H1 (cell line): Measurements from ENCODE around the gene ZBTB44. TPM values are rescaled to one million over a fixed set of nuclear protein-coding genes. Genes with fewer than 3 reads are reported as not detected.

Source experiments
- CTCF ChIA-PET: fragments of 300-600 bp; sonication (Branson Sonifier 250); formaldehyde crosslinking; loops from one replicate; lab custom pipeline; 2021; ENCODE audit not compliant: partially characterized antibody; lab: Charles Lee
- POLR2A ChIA-PET: fragments of 300-600 bp; sonication (Branson Sonifier 250); formaldehyde crosslinking; loops from one replicate; lab custom pipeline; 2021; ENCODE audit warnings: inconsistent platforms; ENCODE audit not compliant: partially characterized antibody; lab: Charles Lee
- DNase-seq, 2 experiments: peaks; one replicate each; pipeline versions ENCODE4 v3.0.0 to v3.0.0-alpha.2; 2010 to 2022; ENCODE audit warnings: low spot score in 2 of 2, low read depth in 1 of 2, mixed read lengths in 1 of 2
- FAIRE-seq: peaks from 2 replicates; lab custom pipeline; 2011; peaks lifted over from hg19 to GRCh38; lab: Jason Lieb, UNC
- H2AFZ ChIP-seq: 2 replicates; pipeline ENCODE4 v1.8.1; 2012; ENCODE audit warnings: low read length, inconsistent platforms
- H2AK5ac ChIP-seq: 2 replicates; pipeline ENCODE4 v1.6.1; 2013; ENCODE audit warnings: low read depth, low read length
- H2BK120ac ChIP-seq: replicated peaks from 2 replicates; pipeline ENCODE3; 2013; ENCODE audit warnings: low read depth, low read length, inconsistent platforms
- H2BK12ac ChIP-seq: 2 replicates; pipeline ENCODE4 v1.6.1; 2013; ENCODE audit warnings: low read depth, low read length
- H2BK15ac ChIP-seq: 2 replicates; pipeline ENCODE4 v1.6.1; 2013; ENCODE audit warnings: low read length
- H2BK20ac ChIP-seq: 2 replicates; pipeline ENCODE4 v1.6.1; 2013; ENCODE audit warnings: low read length
- H2BK5ac ChIP-seq: 2 replicates; pipeline ENCODE4 v1.6.1; 2013; ENCODE audit warnings: low read depth, low read length
- H3K14ac ChIP-seq: 2 replicates; pipeline ENCODE4 v1.6.1; 2013; ENCODE audit warnings: inconsistent platforms; ENCODE audit not compliant: insufficient read length
- H3K18ac ChIP-seq: 2 replicates; pipeline ENCODE4 v1.6.1; 2013; ENCODE audit warnings: low read length; ENCODE audit errors: extremely low read depth
- H3K23ac ChIP-seq: 2 replicates; pipeline ENCODE4 v1.6.1; 2013; ENCODE audit warnings: inconsistent platforms; ENCODE audit not compliant: insufficient read length
- H3K23me2 ChIP-seq: 2 replicates; pipeline ENCODE4 v1.6.1; 2013; ENCODE audit warnings: low read depth, low read length
- H3K27ac ChIP-seq: 2 replicates; pipeline ENCODE4 v1.6.1; 2011; ENCODE audit warnings: low read depth, low read length, inconsistent platforms
- H3K27me3 ChIP-seq, 4 experiments: replicated peaks in 1 of 4; 1 replicate in 1 of 4; 2 replicates in 3 of 4; pipeline versions ENCODE4 v1.6.1 to v1.8.1; 2011 to 2013; ENCODE audit warnings: low read length in 3 of 4, mild to moderate bottlenecking in 3 of 4, inconsistent platforms in 2 of 4, mixed read lengths in 2 of 4, moderate library complexity in 1 of 4; ENCODE audit not compliant: control insufficient read depth in 3 of 4, insufficient read depth in 3 of 4; ENCODE audit errors: extremely low read depth in 1 of 4
- H3K36me3 ChIP-seq, 4 experiments: 2 replicates each; pipeline versions ENCODE4 v1.6.1 to v1.8.1; 2011 to 2013; ENCODE audit warnings: mild to moderate bottlenecking in 4 of 4, low read length in 3 of 4, moderate library complexity in 2 of 4, control low read depth in 1 of 4, inconsistent platforms in 1 of 4; ENCODE audit not compliant: insufficient read depth in 4 of 4, control insufficient read depth in 2 of 4
- H3K4ac ChIP-seq: replicated peaks from 2 replicates; pipeline ENCODE3; 2013; ENCODE audit warnings: low read length, low read depth, mixed read lengths, inconsistent platforms; ENCODE audit not compliant: insufficient read length
- H3K4me1 ChIP-seq, 4 experiments: replicated peaks in 1 of 4; 1 replicate in 1 of 4; 2 replicates in 3 of 4; pipeline versions ENCODE4 v1.6.1 to v1.8.1; 2011 to 2013; ENCODE audit warnings: low read length in 3 of 4, inconsistent platforms in 2 of 4, mixed read lengths in 1 of 4; ENCODE audit not compliant: insufficient read depth in 4 of 4, control insufficient read depth in 3 of 4
- H3K4me2 ChIP-seq, 2 experiments: 2 replicates each; pipeline versions ENCODE4 v1.6.1 to v1.8.1; 2011 to 2013; ENCODE audit warnings: low read depth in 2 of 2, low read length in 2 of 2, control low read depth in 1 of 2, inconsistent platforms in 1 of 2, mild to moderate bottlenecking in 1 of 2; ENCODE audit not compliant: insufficient read depth in 1 of 2
- H3K4me3 ChIP-seq, 4 experiments: fragments of 200-600, 300-600 bp in 1 of 4; sonication (generic), shearing (Covaris generic), sonication (Bioruptor Twin) in 1 of 4; 2 replicates each; pipeline versions ENCODE4 v1.5.1 to v1.8.1; 2011 to 2016; ENCODE audit warnings: low read length in 4 of 4, low read depth in 3 of 4, control low read depth in 2 of 4, inconsistent platforms in 2 of 4, mild to moderate bottlenecking in 2 of 4, mixed read lengths in 1 of 4, moderate library complexity in 1 of 4; ENCODE audit not compliant: insufficient read depth in 2 of 4; ENCODE audit errors: extremely low read depth in 1 of 4
- H3K56ac ChIP-seq: replicated peaks from 2 replicates; pipeline ENCODE3; 2013; ENCODE audit warnings: low read depth, mild to moderate bottlenecking, mixed read lengths, low read length, inconsistent platforms; ENCODE audit not compliant: insufficient read length
- H3K79me1 ChIP-seq: 2 replicates; pipeline ENCODE4 v1.6.1; 2013; ENCODE audit warnings: low read depth, low read length, control low read depth
- H3K79me2 ChIP-seq, 2 experiments: 2 replicates each; pipeline versions ENCODE4 v1.6.1 to v1.8.1; 2012 to 2013; ENCODE audit warnings: low read length in 2 of 2, mild to moderate bottlenecking in 2 of 2, inconsistent platforms in 1 of 2; ENCODE audit not compliant: insufficient read depth in 2 of 2, control insufficient read depth in 1 of 2
- H3K9ac ChIP-seq, 4 experiments: replicated peaks in 1 of 4; 1 replicate in 1 of 4; 2 replicates in 3 of 4; pipeline versions ENCODE4 v1.6.1 to v1.8.1; 2011 to 2013; ENCODE audit warnings: low read depth in 3 of 4, low read length in 3 of 4, control low read depth in 2 of 4, mild to moderate bottlenecking in 2 of 4, moderate library complexity in 2 of 4, inconsistent platforms in 1 of 4; ENCODE audit errors: extremely low read depth in 1 of 4
- H3K9me3 ChIP-seq, 2 experiments: 2 replicates each; pipeline versions ENCODE4 v1.6.1 to v1.8.1; 2012 to 2013; ENCODE audit warnings: mild to moderate bottlenecking in 2 of 2, moderate library complexity in 2 of 2, control low read depth in 1 of 2, inconsistent platforms in 1 of 2, low read depth in 1 of 2, low read length in 1 of 2, mixed read lengths in 1 of 2; ENCODE audit not compliant: insufficient read depth in 2 of 2
- H4K20me1 ChIP-seq, 2 experiments: replicated peaks in 1 of 2; 2 replicates each; pipeline versions ENCODE3 to v1.8.1; 2011 to 2013; ENCODE audit warnings: inconsistent platforms in 2 of 2, low read length in 2 of 2, mild to moderate bottlenecking in 1 of 2; ENCODE audit not compliant: insufficient read depth in 2 of 2, control insufficient read depth in 1 of 2
- H4K5ac ChIP-seq: 2 replicates; pipeline ENCODE4 v1.6.1; 2013; ENCODE audit warnings: low read length, low read depth, mixed read lengths, inconsistent platforms; ENCODE audit not compliant: insufficient read length
- H4K8ac ChIP-seq: 2 replicates; pipeline ENCODE4 v1.8.0; 2013; ENCODE audit warnings: mild to moderate bottlenecking, moderate library complexity, low read length, inconsistent platforms; ENCODE audit not compliant: insufficient read depth; ENCODE audit errors: extremely low read depth
- H4K91ac ChIP-seq: replicated peaks from 2 replicates; pipeline ENCODE3; 2013; ENCODE audit warnings: low read length, mixed read lengths, inconsistent platforms; ENCODE audit not compliant: insufficient read length
- BACH1 ChIP-seq: IDR thresholded peaks from 2 replicates; pipeline ENCODE4 v1.6.1; 2012; ENCODE audit warnings: low read length, improper control_type of control experiment
- CREB1 ChIP-seq: IDR thresholded peaks from 2 replicates; pipeline ENCODE4 v1.6.1; 2012; ENCODE audit warnings: inconsistent platforms
- CTCF ChIP-seq, 3 experiments: IDR thresholded peaks; 1 replicate in 2 of 3; 2 replicates in 1 of 3; pipeline versions ENCODE4 v1.5.1 to v1.6.1; 2011; ENCODE audit warnings: low read length in 3 of 3, mild to moderate bottlenecking in 3 of 3, inconsistent platforms in 2 of 3, low read depth in 1 of 3, moderate library complexity in 1 of 3; ENCODE audit not compliant: insufficient read depth in 1 of 3; ENCODE audit errors: control extremely low read depth in 1 of 3
- E2F6 ChIP-seq: IDR thresholded peaks from 2 replicates; pipeline ENCODE4 v1.6.1; 2012; ENCODE audit warnings: inconsistent platforms
- NANOG ChIP-seq: IDR thresholded peaks from 2 replicates; pipeline ENCODE4 v1.6.1; 2011; ENCODE audit warnings: low read length, low read depth, mild to moderate bottlenecking, inconsistent platforms; ENCODE audit not compliant: insufficient read depth, poor library complexity, severe bottlenecking
- USF2 ChIP-seq: IDR thresholded peaks from 2 replicates; pipeline ENCODE4 v1.6.1; 2011; ENCODE audit warnings: low read length, improper control_type of control experiment
- YY1 ChIP-seq: IDR thresholded peaks from 2 replicates; pipeline ENCODE4 v1.6.1; 2011; ENCODE audit warnings: low read depth, mild to moderate bottlenecking, low read length
- WGBS, 2 experiments: shearing (Covaris generic) in 1 of 2; methylation state at CpG; one replicate each; pipeline versions ENCODE4 v1.1.6 to v1.1.7; 2013 to 2015; ENCODE audit warnings: low lambda C conversion rate in 2 of 2, mixed read lengths in 2 of 2, inconsistent platforms in 1 of 2, low coverage in 1 of 2, missing lambda C conversion rate in 1 of 2; ENCODE audit not compliant: insufficient replicate concordance in 2 of 2, insufficient coverage in 1 of 2, insufficient read length in 1 of 2; ENCODE audit errors: extremely low coverage in 1 of 2, missing lambda C conversion rate in 1 of 2; 5-methylcytosine and 5-hydroxymethylcytosine counted together
- polyA plus RNA-seq, 7 experiments: library from polyadenylated mRNA; depleted of rRNA in 3 of 7; stranded (reverse) in 5 of 7; unstranded in 2 of 7; fragments of >200 nt in 5 of 7; fragments of 200-250 nt in 2 of 7; gene quantifications; 1 replicate in 5 of 7; 2 replicates in 1 of 7; 4 replicates in 1 of 7; pipeline versions ENCODE4 v1.2.1 to v1.2.3, GENCODE V29; 2011 to 2013; ENCODE audit warnings: missing spikeins in 2 of 7, mixed read lengths in 2 of 7
- total RNA-seq: library from RNA; stranded (reverse); fragmentation: NEBNext Ultra II Directional; extraction: Animal tissue kit (Norgen Biotek cat#: 25700); gene quantifications from 2 replicates; pipeline ENCODE4 v1.2.1, GENCODE V29; 2021

ZBTB44 gene
- total and polyA plus RNA-seq, 2 of the 8 experiments (the other 6 are each of a cell fraction or from before 2014, with no cell fraction given) = 37.2 to 158 TPM

- ChIA-PET CTCF (interaction anchor here (1.1 kb wide), 1 partner anchor 243 kb away, joined by 3 read pairs; no protein-coding TSS in a partner anchor), POLR2A (interaction anchor here (1.8 kb wide), 1 partner anchor 11 kb away, joined by 3 read pairs; no protein-coding TSS in a partner anchor)
- 89% methylated on average over 32 of the region's 32 CpGs; no CpG with 5 or more reads in 1 of the 2 experiments for WGBS, 2 experiments
- no peak for FAIRE-seq
- no peak overlapping the region for H3K27ac ChIP-seq
- H3K9me3 ChIP-seq = no peaks in the 10 kb centered on the region
- H4K91ac ChIP-seq = no peak overlapping the region
- no peak overlapping the region for H3K4ac ChIP-seq
- H4K8ac ChIP-seq = no peak overlapping the region
- no peaks in the 10 kb centered on the region for H3K4me1 ChIP-seq
- no peaks in the 10 kb centered on the region for H3K79me1 ChIP-seq
- H3K18ac ChIP-seq = no peak overlapping the region
- no peak overlapping the region for H2BK120ac ChIP-seq
- H3K79me2 ChIP-seq = no peaks in the 10 kb centered on the region
- H3K56ac ChIP-seq = no peak overlapping the region
- H3K9ac ChIP-seq = no peak overlapping the region
- H2BK12ac ChIP-seq = no peak overlapping the region
- no peak overlapping the region for H2AK5ac ChIP-seq
- H3K14ac ChIP-seq = no peak overlapping the region
- H2BK20ac ChIP-seq = no peak overlapping the region
- H3K4me3 ChIP-seq = no peak overlapping the region
- no peak for DNase-seq
- H4K20me1 ChIP-seq = peaks cover 0 to 4% of the 10 kb centered on the region in 2 experiments
- H2AFZ ChIP-seq = no peak overlapping the region
- no peak overlapping the region for H4K5ac ChIP-seq
- no peaks in the 10 kb centered on the region for H3K27me3 ChIP-seq
- no peak overlapping the region for H3K4me2 ChIP-seq
- H3K23ac ChIP-seq = no peak overlapping the region
- no peaks in the 10 kb centered on the region for H3K23me2 ChIP-seq
- no peak overlapping the region for H2BK5ac ChIP-seq
- H2BK15ac ChIP-seq = no peak overlapping the region
- H3K36me3 ChIP-seq = no peaks in the 10 kb centered on the region
- TF ChIP-seq NANOG (no peak), BACH1 (no peak), CTCF (IDR thresholded peaks at IDR 0.05; ENCODE audit: control extremely low read depth in 1 of 3, insufficient read depth in 1 of 3, low read depth in 1 of 3, low read length in 3 of 3) (peak; percentile 38 to 48 (median 40)), USF2 (no peak), CREB1 (0 out of 2 replicates have a peak, but pooled peaks have one; percentile 18), YY1 (no peak), E2F6 (peak; percentile 80)
Measured at GRCh38 chr11:130189492-130190210, 125.1 kb downstream of the ZBTB44 start.
